Spleen (tissue), 7 donors: Measurements from ENCODE around the gene TRPM2.

ENCODE experiments used
- CTCF ChIP-seq, 11 experiments: fragments of 200-600 bp in 7 of 11; fragments of 450-650 bp in 4 of 11; sonication (generic) in 4 of 11; IDR thresholded peaks in 8 of 11; conservative IDR thresholded peaks in 3 of 11; 1 replicate in 7 of 11; 2 replicates in 4 of 11; pipeline versions ENCODE4 v1.4.0 to v1.8.0; 2016 to 2021; ENCODE audit warnings: antibody characterized with exemption in 11 of 11, inconsistent platforms in 4 of 11, mild to moderate bottlenecking in 1 of 11
- POLR2A ChIP-seq, 3 donors: fragments of 450-650 bp; IDR thresholded peaks; one replicate each; pipeline ENCODE4 v1.5.1; 2017; ENCODE audit warnings: antibody characterized with exemption in 3 of 3, mild to moderate bottlenecking in 1 of 3
- donor health status: DM: no; HTN: no; CAD: no; lungs with moderate emphysema.
- donor health status: DM: no; HTN: no; CAD: no.
- donor health status: DM: no; HTN: no; CAD: no.

GRCh38 chr21:44360159-44360558 is 6.7 kb downstream of the TRPM2 start:
- peak in 4 of 11 experiments; percentile 14 to 33 (median 26) for TF ChIP-seq CTCF (IDR thresholded peaks at IDR 0.05 in 8 of 11, conservative IDR thresholded peaks at IDR 0.05 in 3 of 11)
- TF ChIP-seq POLR2A (IDR thresholded peaks at IDR 0.05): no peak
